GM23248 (cell line): ENCODE measurements around the gene RERE. TPM values are rescaled to one million over a fixed set of nuclear protein-coding genes. Genes with fewer than 3 reads are reported as not detected.
A peak's percentile ranks its signal among the peaks of the same experiment; 100 is the strongest.
"Not testable (repeated sequence)": the region's sequence is repeated elsewhere in the genome, so short reads cannot be mapped to it uniquely, and the experiment has no call there.

Experiments used
- DNase-seq: peaks from one replicate; pipeline ENCODE4 v3.0.0-alpha.2; 2015
- H2AFZ ChIP-seq: fragments of 200-600 bp; sonication (generic); 2 replicates; pipeline ENCODE4 v1.6.1; 2016; ENCODE audit warnings: antibody characterized with exemption
- H3F3A ChIP-seq: fragments of 200-600 bp; sonication (generic); 2 replicates; pipeline ENCODE4 v1.6.1; 2016; ENCODE audit warnings: mild to moderate bottlenecking, antibody characterized with exemption, mixed run types; ENCODE audit not compliant: insufficient read depth
- H3K27ac ChIP-seq: fragments of 200-600 bp; sonication (generic); 2 replicates; pipeline ENCODE4 v1.5.1; 2016; ENCODE audit warnings: mild to moderate bottlenecking
- H3K27me3 ChIP-seq: fragments of 200-600 bp; sonication (generic); replicated peaks from 2 replicates; pipeline ENCODE4 v1.6.1; 2016; ENCODE audit warnings: mild to moderate bottlenecking; ENCODE audit not compliant: insufficient read depth
- H3K36me3 ChIP-seq: fragments of 200-600 bp; sonication (generic); 2 replicates; pipeline ENCODE4 v1.6.1; 2016; ENCODE audit warnings: low read depth, mild to moderate bottlenecking
- H3K4me1 ChIP-seq: fragments of 200-600 bp; sonication (generic); 2 replicates; pipeline ENCODE4 v1.6.1; 2016; ENCODE audit warnings: mild to moderate bottlenecking; ENCODE audit not compliant: insufficient read depth
- H3K4me2 ChIP-seq: fragments of 200-600 bp; sonication (generic); one replicate; pipeline ENCODE4 v1.6.1; 2016; ENCODE audit warnings: mild to moderate bottlenecking; ENCODE audit not compliant: unreplicated experiment
- H3K4me3 ChIP-seq: fragments of 200-600 bp; sonication (generic); 2 replicates; pipeline ENCODE4 v1.5.1; 2016; ENCODE audit warnings: mild to moderate bottlenecking
- H3K79me2 ChIP-seq: fragments of 200-600 bp; sonication (generic); 2 replicates; pipeline ENCODE4 v1.6.1; 2016; ENCODE audit warnings: mild to moderate bottlenecking; ENCODE audit not compliant: insufficient read depth
- H3K9ac ChIP-seq: fragments of 200-600 bp; sonication (generic); 2 replicates; pipeline ENCODE4 v1.6.1; 2016; ENCODE audit warnings: mild to moderate bottlenecking
- H3K9me2 ChIP-seq: fragments of 200-600 bp; sonication (generic); 2 replicates; pipeline ENCODE4 v1.6.1; 2016; ENCODE audit warnings: mixed run types, mild to moderate bottlenecking, moderate library complexity; ENCODE audit not compliant: insufficient read depth
- H3K9me3 ChIP-seq: fragments of 200-600 bp; sonication (generic); one replicate; pipeline ENCODE4 v1.6.1; 2017; ENCODE audit warnings: low read depth
- H4K20me1 ChIP-seq: fragments of 200-600 bp; sonication (generic); 2 replicates; pipeline ENCODE4 v1.6.0; 2016; ENCODE audit not compliant: insufficient read depth
- EZH2 ChIP-seq: fragments of 200-600 bp; sonication (generic); IDR thresholded peaks from 2 replicates; pipeline ENCODE4 v1.6.1; 2018; ENCODE audit warnings: antibody characterized with exemption, mild to moderate bottlenecking; ENCODE audit not compliant: insufficient read depth, poor library complexity, severe bottlenecking
- EZH2phosphoT487 ChIP-seq: fragments of 200-600 bp; sonication (generic); IDR thresholded peaks from 2 replicates; pipeline ENCODE4 v1.6.1; 2018; ENCODE audit warnings: antibody characterized with exemption, moderate library complexity, mild to moderate bottlenecking, low read depth; ENCODE audit not compliant: insufficient read depth
- WGBS, 2 experiments: methylation state at CpG; one replicate each; pipeline ENCODE4 v1.1.6; 2015 to 2017; ENCODE audit warnings: low lambda C conversion rate in 2 of 2, low coverage in 1 of 2; ENCODE audit errors: missing lambda C conversion rate in 2 of 2; 5-methylcytosine and 5-hydroxymethylcytosine counted together
- in situ Hi-C: fragments of 300-500 bp; cut with MboI; formaldehyde crosslinking; loops from 2 replicates; pipeline ENCODE4 v1.15.0; 2020
- polyA plus RNA-seq: library from polyadenylated mRNA; unstranded; fragments of >200 nt; fragmentation: Nextera tagmentation; extraction: Ambion mirVana; gene quantifications from 2 replicates; pipeline ENCODE4 v1.2.1, GENCODE V29; 2016
- total RNA-seq: library from RNA; depleted of rRNA; stranded (reverse); fragments of >200 nt; shearing (Covaris generic); gene quantifications from 2 replicates; pipeline ENCODE4 v1.2.3, GENCODE V29; 2014

The RERE gene
- total and polyA plus RNA-seq, 2 experiments from 2014 or later, result 26.0 to 26.2 TPM

- H3K4me2 ChIP-seq, result no peak overlapping the region
- 92 to 95% methylated on average over 2 of the region's 2 CpGs for WGBS, 2 experiments
Observed at GRCh38 chr1:8503842-8504241, 313.6 kb downstream of the RERE start.

GRCh38 chr1:8502949-8503348, 314.5 kb downstream of the RERE start:
- H3K4me1 ChIP-seq, H3F3A ChIP-seq, H3K27me3 ChIP-seq, H3K9me3 ChIP-seq, H3K27ac ChIP-seq, H3K4me3 ChIP-seq, H3K9me2 ChIP-seq, H3K36me3 ChIP-seq, H3K4me2 ChIP-seq, H3K9ac ChIP-seq, H2AFZ ChIP-seq, H4K20me1 ChIP-seq, DNase-seq, in situ Hi-C loops, H3K79me2 ChIP-seq: not testable (repeated sequence)
- WGBS, 2 experiments, result 64 to 84% methylated on average over 2 to 4 of the region's 4 CpGs

More at GRCh38 chr1:8503842-8504241, 313.6 kb downstream of the RERE start:
- Histone ChIP-seq H3K79me2 (0 out of 2 replicates have a peak, but pooled peaks cover 8% of the 10 kb centered on the region), H3K27me3 (no peaks in the 10 kb centered on the region), H3K9me2 (no peaks in the 10 kb centered on the region), H3F3A (peaks cover 11% of the 10 kb centered on the region), H3K27ac (no peak overlapping the region), H3K4me1 (no peaks in the 10 kb centered on the region), H3K4me3 (no peak overlapping the region), H2AFZ (no peak overlapping the region), H3K9ac (no peak overlapping the region), H3K36me3 (0 out of 2 replicates have a peak, but pooled peaks cover 4% of the 10 kb centered on the region), H4K20me1 (no peaks in the 10 kb centered on the region), H3K9me3 (no peaks in the 10 kb centered on the region)
- in situ Hi-C loops, result no loop called here
- DNase-seq, result no peak
- TF ChIP-seq EZH2phosphoT487 (no peak), EZH2 (no peak)

GRCh38 chr1:8497210-8497819, 320.1 kb downstream of the RERE start:
- peak overlapping the region; percentile 29 for H3K4me2 ChIP-seq
- TF ChIP-seq EZH2 (no peak), EZH2phosphoT487 (no peak)
- H3K4me3 ChIP-seq, result no peak overlapping the region
- 16 to 23% methylated on average over 3 of the region's 3 CpGs for WGBS, 2 experiments
- peak overlapping the region; percentile 60 for H3K27ac ChIP-seq
- peaks cover 20% of the 10 kb centered on the region for H3F3A ChIP-seq
- peaks cover under 1% of the 10 kb centered on the region; the same call in 1 of the 2 replicates for H3K79me2 ChIP-seq
- H3K27me3 ChIP-seq, result no peaks in the 10 kb centered on the region
- H3K9me2 ChIP-seq, result no peaks in the 10 kb centered on the region
- H3K4me1 ChIP-seq, result peaks cover 19% of the 10 kb centered on the region
- peak; percentile 84 for DNase-seq
- peaks cover 12% of the 10 kb centered on the region for H3K36me3 ChIP-seq
- in situ Hi-C loops, result no loop called here
- H3K9ac ChIP-seq, result no peak overlapping the region
- no peaks in the 10 kb centered on the region for H4K20me1 ChIP-seq
- no peak overlapping the region for H2AFZ ChIP-seq
- no peaks in the 10 kb centered on the region for H3K9me3 ChIP-seq

GRCh38 chr1:8496473-8496872, 321.0 kb downstream of the RERE start:
- Histone ChIP-seq H3K79me2 (peaks cover 7% of the 10 kb centered on the region; the same call in 1 of the 2 replicates), H2AFZ (no peak overlapping the region), H3K4me3 (no peak overlapping the region), H3K27me3 (no peaks in the 10 kb centered on the region), H4K20me1 (no peaks in the 10 kb centered on the region), H3K4me1 (peaks cover 19% of the 10 kb centered on the region), H3K36me3 (peaks cover 12% of the 10 kb centered on the region), H3K27ac (no peak overlapping the region), H3F3A (peaks cover 20% of the 10 kb centered on the region), H3K9ac (no peak overlapping the region), H3K9me2 (no peaks in the 10 kb centered on the region), H3K4me2 (no peak overlapping the region), H3K9me3 (no peaks in the 10 kb centered on the region)
- DNase-seq, result no peak
- in situ Hi-C loops, result no loop called here
- 77% methylated on average over 8 of the region's 8 CpGs for WGBS, 2 experiments
- TF ChIP-seq EZH2, result no peak
- no peak for TF ChIP-seq EZH2phosphoT487

DNA sequence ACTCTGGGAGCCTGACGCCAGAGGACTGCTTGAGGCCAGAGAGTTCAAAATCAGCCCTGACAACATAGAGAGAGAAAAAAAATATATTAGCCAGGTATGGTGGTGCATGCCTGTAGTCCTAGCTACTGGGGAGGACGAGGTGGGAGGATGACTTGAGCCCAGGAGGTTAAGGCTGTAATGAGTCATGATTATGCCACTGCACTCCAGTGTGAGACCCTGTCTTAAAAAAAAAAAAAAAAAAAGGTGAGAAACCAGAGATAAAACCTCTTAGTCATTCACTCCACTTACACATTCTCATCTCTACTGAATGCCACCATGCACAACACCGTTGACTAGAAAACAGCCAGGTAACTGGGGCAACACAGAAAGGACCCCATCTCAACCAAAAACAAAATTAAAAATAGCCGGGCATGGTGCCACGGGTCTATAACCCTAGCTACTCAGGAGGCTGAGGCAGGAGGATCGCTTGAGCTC, 321.5 kb downstream of the RERE start:
- WGBS, 2 experiments, result 91 to 93% methylated on average over 6 of the region's 6 CpGs
- in situ Hi-C loops, result no loop called here

More for the DNA sequence above, 321.5 kb downstream of the RERE start:
- no peak overlapping the region for H3K4me3 ChIP-seq
- no peaks in the 10 kb centered on the region for H3K9me2 ChIP-seq
- no peak for TF ChIP-seq EZH2
- no peak for TF ChIP-seq EZH2phosphoT487
- peaks cover 12% of the 10 kb centered on the region for H3K36me3 ChIP-seq
- peaks cover 7% of the 10 kb centered on the region; the same call in 1 of the 2 replicates for H3K79me2 ChIP-seq
- H3K9me3 ChIP-seq, result no peaks in the 10 kb centered on the region
- H3K27ac ChIP-seq, result no peak overlapping the region
- no peaks in the 10 kb centered on the region for H4K20me1 ChIP-seq
- H3F3A ChIP-seq, result peaks cover 20% of the 10 kb centered on the region
- H3K9ac ChIP-seq, result no peak overlapping the region
- H3K4me1 ChIP-seq, result peaks cover 19% of the 10 kb centered on the region
- no peak overlapping the region for H3K4me2 ChIP-seq
- no peaks in the 10 kb centered on the region for H3K27me3 ChIP-seq
- no peak for DNase-seq
- no peak overlapping the region for H2AFZ ChIP-seq
